PFSK-1 (cell line): ENCODE measurements around the gene PLOD2.

Experiments used
- FOXP2 ChIP-seq: optimal IDR thresholded peaks from 2 replicates; pipeline ENCODE3; 2011; ENCODE audit warnings: borderline replicate concordance, control low read depth, inconsistent platforms; ENCODE audit not compliant: insufficient read depth; ENCODE audit errors: extremely low read length, extremely low read depth
- POLR2AphosphoS5 ChIP-seq: IDR thresholded peaks from 2 replicates; pipeline ENCODE4 v1.6.1; 2012; ENCODE audit warnings: low read depth, mild to moderate bottlenecking, control low read depth, low read length, moderate library complexity
- SIN3A ChIP-seq: IDR thresholded peaks from 2 replicates; pipeline ENCODE4 v1.6.1; 2012; ENCODE audit warnings: mild to moderate bottlenecking, low read length, moderate library complexity, borderline replicate concordance; ENCODE audit not compliant: insufficient read depth
- TAF1 ChIP-seq: IDR thresholded peaks from 2 replicates; pipeline ENCODE4 v1.6.1; 2012; ENCODE audit warnings: low read length, control low read depth, borderline replicate concordance; ENCODE audit not compliant: insufficient read depth
- TF ChIP-seq, protein P1 (sequence below), 2 experiments: IDR thresholded peaks; 2 replicates each; pipeline versions ENCODE4 v1.6.1 to v1.8.0; 2011 to 2012; ENCODE audit warnings: low read depth in 2 of 2, low read length in 2 of 2, control low read depth in 1 of 2, inconsistent platforms in 1 of 2, mild to moderate bottlenecking in 1 of 2, moderate library complexity in 1 of 2; ENCODE audit not compliant: insufficient read depth in 1 of 2

Gene PLOD2

DNA sequence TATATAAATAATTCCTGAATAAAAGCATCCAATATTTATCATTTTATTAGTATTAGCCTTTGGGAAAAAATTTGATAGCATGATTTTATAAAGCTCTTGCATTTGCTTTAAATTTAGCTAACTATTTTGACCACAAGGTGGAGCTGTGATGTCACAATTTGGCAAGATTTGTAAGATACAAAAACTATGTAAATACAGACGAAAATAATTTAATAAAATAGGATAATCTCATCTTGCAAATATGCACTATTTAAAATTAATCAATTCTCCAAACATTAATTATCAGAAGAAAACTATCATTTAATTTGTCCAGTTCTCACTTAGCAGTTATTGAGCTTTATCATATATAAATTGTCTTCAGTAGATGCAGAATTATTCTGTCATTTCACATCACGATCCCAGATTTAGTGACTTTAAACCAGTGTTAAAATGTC lies 95.4 kb downstream of the PLOD2 start:
- no peak for TF ChIP-seq FOXP2
- no peak for TF ChIP-seq POLR2AphosphoS5
- no peak for TF ChIP-seq TAF1
- TF ChIP-seq, protein P1, sequence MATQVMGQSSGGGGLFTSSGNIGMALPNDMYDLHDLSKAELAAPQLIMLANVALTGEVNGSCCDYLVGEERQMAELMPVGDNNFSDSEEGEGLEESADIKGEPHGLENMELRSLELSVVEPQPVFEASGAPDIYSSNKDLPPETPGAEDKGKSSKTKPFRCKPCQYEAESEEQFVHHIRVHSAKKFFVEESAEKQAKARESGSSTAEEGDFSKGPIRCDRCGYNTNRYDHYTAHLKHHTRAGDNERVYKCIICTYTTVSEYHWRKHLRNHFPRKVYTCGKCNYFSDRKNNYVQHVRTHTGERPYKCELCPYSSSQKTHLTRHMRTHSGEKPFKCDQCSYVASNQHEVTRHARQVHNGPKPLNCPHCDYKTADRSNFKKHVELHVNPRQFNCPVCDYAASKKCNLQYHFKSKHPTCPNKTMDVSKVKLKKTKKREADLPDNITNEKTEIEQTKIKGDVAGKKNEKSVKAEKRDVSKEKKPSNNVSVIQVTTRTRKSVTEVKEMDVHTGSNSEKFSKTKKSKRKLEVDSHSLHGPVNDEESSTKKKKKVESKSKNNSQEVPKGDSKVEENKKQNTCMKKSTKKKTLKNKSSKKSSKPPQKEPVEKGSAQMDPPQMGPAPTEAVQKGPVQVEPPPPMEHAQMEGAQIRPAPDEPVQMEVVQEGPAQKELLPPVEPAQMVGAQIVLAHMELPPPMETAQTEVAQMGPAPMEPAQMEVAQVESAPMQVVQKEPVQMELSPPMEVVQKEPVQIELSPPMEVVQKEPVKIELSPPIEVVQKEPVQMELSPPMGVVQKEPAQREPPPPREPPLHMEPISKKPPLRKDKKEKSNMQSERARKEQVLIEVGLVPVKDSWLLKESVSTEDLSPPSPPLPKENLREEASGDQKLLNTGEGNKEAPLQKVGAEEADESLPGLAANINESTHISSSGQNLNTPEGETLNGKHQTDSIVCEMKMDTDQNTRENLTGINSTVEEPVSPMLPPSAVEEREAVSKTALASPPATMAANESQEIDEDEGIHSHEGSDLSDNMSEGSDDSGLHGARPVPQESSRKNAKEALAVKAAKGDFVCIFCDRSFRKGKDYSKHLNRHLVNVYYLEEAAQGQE (IDR thresholded peaks at IDR 0.05; ENCODE audit: insufficient read depth in 1 of 2, low read depth in 2 of 2, low read length in 2 of 2) = no peak
- TF ChIP-seq SIN3A = no peak

GRCh38 chr3:146058241-146058640 lies 102.7 kb downstream of the PLOD2 start:
- TF ChIP-seq FOXP2 = no peak
- no peak for TF ChIP-seq POLR2AphosphoS5
- TF ChIP-seq, protein P1 (IDR thresholded peaks at IDR 0.05; ENCODE audit: insufficient read depth in 1 of 2, low read depth in 2 of 2, low read length in 2 of 2) = no peak
- TF ChIP-seq SIN3A = no peak
- no peak for TF ChIP-seq TAF1

DNA sequence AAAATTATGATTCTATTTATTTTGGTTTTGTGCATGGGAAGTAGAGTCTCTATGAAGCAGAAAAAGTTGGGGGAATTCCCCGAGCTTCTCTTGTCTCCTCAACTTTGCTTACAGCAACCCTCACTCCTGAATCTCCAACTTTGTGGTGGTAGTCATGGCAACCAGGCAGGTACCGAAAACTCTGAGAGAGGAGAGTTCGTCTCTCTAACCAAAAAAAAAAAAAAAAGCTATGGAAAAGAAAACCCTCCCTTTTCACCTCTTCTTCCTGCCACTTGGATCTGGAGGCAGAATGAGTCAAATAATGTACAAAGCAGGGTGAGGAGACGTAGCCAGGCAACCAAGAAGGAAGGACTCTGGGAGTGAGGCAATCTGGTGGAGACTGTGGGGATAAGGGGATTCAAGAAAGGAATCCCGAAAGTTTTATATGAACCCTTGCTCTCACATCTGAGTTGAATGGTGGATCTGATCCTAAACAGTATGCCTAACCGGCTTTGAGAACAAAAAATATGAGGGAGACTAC lies 108.1 kb downstream of the PLOD2 start:
- TF ChIP-seq TAF1 (no peak), FOXP2 (no peak), POLR2AphosphoS5 (no peak), SIN3A (no peak)
- TF ChIP-seq, protein P1 (IDR thresholded peaks at IDR 0.05; ENCODE audit: insufficient read depth in 1 of 2, low read depth in 2 of 2, low read length in 2 of 2) = no peak

GRCh38 chr3:146052056-146052790 lies 108.8 kb downstream of the PLOD2 start:
- TF ChIP-seq SIN3A = no peak
- TF ChIP-seq FOXP2 = no peak
- TF ChIP-seq TAF1 = no peak
- TF ChIP-seq, protein P1 (IDR thresholded peaks at IDR 0.05; ENCODE audit: insufficient read depth in 1 of 2, low read depth in 2 of 2, low read length in 2 of 2) = no peak
- TF ChIP-seq POLR2AphosphoS5 = no peak
